Thyroid gland (tissue), 4 donors: Measurements from ENCODE around the gene MLNR.

Experiments
- CTCF ChIP-seq, 6 experiments: fragments of 200-600 bp in 3 of 6; fragments of 450-650 bp in 3 of 6; sonication (generic) in 3 of 6; IDR thresholded peaks; one replicate each; pipeline ENCODE4 v1.5.1; 2016 to 2019; ENCODE audit warnings: antibody characterized with exemption in 6 of 6, mild to moderate bottlenecking in 2 of 6, inconsistent platforms in 1 of 6, moderate library complexity in 1 of 6
- POLR2A ChIP-seq, 2 donors: fragments of 450-650 bp; IDR thresholded peaks; one replicate each; pipeline ENCODE4 v1.6.1; 2017; ENCODE audit warnings: antibody characterized with exemption in 2 of 2, mild to moderate bottlenecking in 2 of 2, moderate library complexity in 1 of 2

- TF ChIP-seq CTCF (IDR thresholded peaks at IDR 0.05) (peak in 1 of 6 experiments; percentile 15), POLR2A (IDR thresholded peaks at IDR 0.05) (peak in 1 of 2 donors; percentile 50)
Measured at GRCh38 chr13:49248622-49249002, 28.5 kb downstream of the MLNR start.
